Mucosa of descending colon (tissue), 3 donors: Measurements from ENCODE around the gene BANP. TPM values are rescaled to one million over a fixed set of nuclear protein-coding genes. Genes with fewer than 3 reads are reported as not detected.
A peak's percentile ranks its signal among the peaks of the same experiment; 100 is the strongest.

ENCODE experiments used
- ATAC-seq: fragments of 200-7000 bp; cut with Tn5 transposase; one replicate; pipeline ENCODE4 v1.9.1; 2020; ENCODE audit warnings: mild to moderate bottlenecking, moderate library complexity
- DNase-seq, 3 donors: peaks; one replicate each; pipeline ENCODE4 v3.0.0-alpha.2; 2020
- H3K36me3 ChIP-seq: fragments of 200-600 bp; one replicate; pipeline ENCODE4 v1.8.0; 2021; ENCODE audit warnings: low read depth, mild to moderate bottlenecking
- H3K4me1 ChIP-seq: fragments of 200-600 bp; one replicate; pipeline ENCODE4 v1.8.0; 2021; ENCODE audit warnings: low read depth, mild to moderate bottlenecking
- H3K4me3 ChIP-seq: fragments of 200-600 bp; one replicate; pipeline ENCODE4 v1.8.0; 2021; ENCODE audit warnings: mild to moderate bottlenecking
- H3K9me3 ChIP-seq: fragments of 200-600 bp; one replicate; pipeline ENCODE4 v1.8.0; 2021; ENCODE audit warnings: mild to moderate bottlenecking
- intact Hi-C, 2 donors: fragments of 100-400 bp; cut with DNase I in 1 of 2; cut with micrococcal nuclease in 1 of 2; formaldehyde crosslinking; loops; one replicate each; pipeline versions ENCODE4 v1.11.0 to v1.11.1; 2022; cut with DNase I, micrococcal nuclease
- total RNA-seq, 3 donors: library from RNA; stranded (reverse); fragmentation: NEBNext Ultra II Directional in 2 of 3; extraction: Animal tissue kit (Norgen Biotek cat#: 25700) in 2 of 3; gene quantifications; one replicate each; pipeline versions ENCODE4 v1.2.1 to v1.2.4, GENCODE V29; 2021 to 2023
- TF ChIP-seq, protein P1 (sequence below): fragments of 200-600 bp; IDR thresholded peaks from one replicate; pipeline ENCODE4 v1.8.0; 2022; ENCODE audit warnings: antibody characterized with exemption, mild to moderate bottlenecking
- donor health status: DM: no; HTN: no; CAD: no; lungs with moderate emphysema.
- donor health status: DM: no; HTN: no; CAD: no.
- donor health status: DM: no; HTN: yes; CAD: no.

The BANP gene
- total RNA-seq, 3 donors from 2014 or later, result 24.4 to 36.0 (median 26.1) TPM

DNA sequence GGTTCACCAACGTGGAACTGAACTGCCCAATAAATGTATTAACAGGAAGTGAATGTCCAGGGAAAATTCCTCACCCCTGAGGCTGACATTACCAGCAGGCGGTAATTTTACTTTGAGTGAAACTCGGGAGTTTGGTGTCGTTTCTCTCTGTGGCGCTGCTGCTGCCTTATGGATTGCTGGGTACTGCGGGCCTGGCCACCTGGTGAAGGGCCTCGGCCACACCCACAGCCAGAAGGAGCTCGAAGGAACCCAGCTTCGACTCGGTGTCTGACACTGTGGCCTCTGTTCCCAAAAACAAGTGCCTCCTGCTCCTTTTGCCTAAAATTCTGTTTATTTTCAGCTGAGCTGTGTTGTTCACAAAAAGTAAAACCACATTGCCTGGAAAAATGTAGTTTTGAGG is 115.0 kb downstream of the BANP start:
- ATAC-seq (peak; percentile 41), DNase-seq (peak in 1 of 3 donors; percentile 36)
- Histone ChIP-seq H3K36me3 (no peaks in the 10 kb centered on the region), H3K9me3 (no peaks in the 10 kb centered on the region), H3K4me1 (no peaks in the 10 kb centered on the region), H3K4me3 (no peak overlapping the region)
- intact Hi-C loops, result no loop called here
- TF ChIP-seq, protein P1, sequence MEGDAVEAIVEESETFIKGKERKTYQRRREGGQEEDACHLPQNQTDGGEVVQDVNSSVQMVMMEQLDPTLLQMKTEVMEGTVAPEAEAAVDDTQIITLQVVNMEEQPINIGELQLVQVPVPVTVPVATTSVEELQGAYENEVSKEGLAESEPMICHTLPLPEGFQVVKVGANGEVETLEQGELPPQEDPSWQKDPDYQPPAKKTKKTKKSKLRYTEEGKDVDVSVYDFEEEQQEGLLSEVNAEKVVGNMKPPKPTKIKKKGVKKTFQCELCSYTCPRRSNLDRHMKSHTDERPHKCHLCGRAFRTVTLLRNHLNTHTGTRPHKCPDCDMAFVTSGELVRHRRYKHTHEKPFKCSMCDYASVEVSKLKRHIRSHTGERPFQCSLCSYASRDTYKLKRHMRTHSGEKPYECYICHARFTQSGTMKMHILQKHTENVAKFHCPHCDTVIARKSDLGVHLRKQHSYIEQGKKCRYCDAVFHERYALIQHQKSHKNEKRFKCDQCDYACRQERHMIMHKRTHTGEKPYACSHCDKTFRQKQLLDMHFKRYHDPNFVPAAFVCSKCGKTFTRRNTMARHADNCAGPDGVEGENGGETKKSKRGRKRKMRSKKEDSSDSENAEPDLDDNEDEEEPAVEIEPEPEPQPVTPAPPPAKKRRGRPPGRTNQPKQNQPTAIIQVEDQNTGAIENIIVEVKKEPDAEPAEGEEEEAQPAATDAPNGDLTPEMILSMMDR, result no peak

DNA sequence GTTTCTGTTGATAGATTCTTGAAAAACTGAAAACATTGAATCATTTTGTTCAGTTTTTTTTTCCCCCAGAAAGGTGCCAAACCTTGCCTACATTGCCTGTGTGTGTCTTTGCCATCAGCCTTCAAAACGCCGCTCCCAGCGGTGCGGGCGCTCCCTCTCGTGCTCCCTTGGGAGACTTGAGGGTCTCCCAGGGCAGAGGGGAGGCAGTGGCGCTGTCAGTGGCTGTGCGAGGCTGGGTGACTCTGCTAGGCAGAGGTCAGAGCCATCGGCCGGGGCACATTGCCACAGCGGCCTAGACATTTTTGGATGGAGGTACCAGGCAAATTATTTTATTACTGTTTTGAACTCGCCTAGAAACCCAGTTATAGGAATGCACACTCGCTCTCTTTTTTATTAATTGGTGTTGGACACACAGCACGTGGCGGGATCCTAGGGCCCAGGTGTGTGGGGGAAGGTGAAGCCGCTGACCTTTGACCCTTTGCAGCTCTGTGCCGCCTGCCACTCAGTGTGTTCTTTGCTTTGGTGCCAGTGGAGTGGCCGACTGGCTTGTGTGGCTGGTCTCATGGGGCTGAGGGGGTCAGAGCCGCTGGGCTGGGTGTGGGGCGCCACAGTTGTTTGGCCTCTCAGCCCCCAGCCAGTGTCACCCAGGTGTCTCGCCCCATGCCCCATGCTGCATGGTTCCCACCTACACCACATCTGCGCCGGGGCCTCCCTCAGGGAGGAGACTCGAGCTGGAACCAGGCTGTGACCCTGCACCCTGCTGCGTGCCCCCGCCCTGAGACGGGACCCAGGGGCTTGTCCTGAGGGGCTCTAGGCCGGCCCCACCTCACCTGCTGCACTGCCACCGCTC is 115.7 kb downstream of the BANP start:
- Histone ChIP-seq H3K9me3 (no peaks in the 10 kb centered on the region), H3K36me3 (no peaks in the 10 kb centered on the region)
- peak in 1 of 3 donors; percentile 46 for DNase-seq

DNA sequence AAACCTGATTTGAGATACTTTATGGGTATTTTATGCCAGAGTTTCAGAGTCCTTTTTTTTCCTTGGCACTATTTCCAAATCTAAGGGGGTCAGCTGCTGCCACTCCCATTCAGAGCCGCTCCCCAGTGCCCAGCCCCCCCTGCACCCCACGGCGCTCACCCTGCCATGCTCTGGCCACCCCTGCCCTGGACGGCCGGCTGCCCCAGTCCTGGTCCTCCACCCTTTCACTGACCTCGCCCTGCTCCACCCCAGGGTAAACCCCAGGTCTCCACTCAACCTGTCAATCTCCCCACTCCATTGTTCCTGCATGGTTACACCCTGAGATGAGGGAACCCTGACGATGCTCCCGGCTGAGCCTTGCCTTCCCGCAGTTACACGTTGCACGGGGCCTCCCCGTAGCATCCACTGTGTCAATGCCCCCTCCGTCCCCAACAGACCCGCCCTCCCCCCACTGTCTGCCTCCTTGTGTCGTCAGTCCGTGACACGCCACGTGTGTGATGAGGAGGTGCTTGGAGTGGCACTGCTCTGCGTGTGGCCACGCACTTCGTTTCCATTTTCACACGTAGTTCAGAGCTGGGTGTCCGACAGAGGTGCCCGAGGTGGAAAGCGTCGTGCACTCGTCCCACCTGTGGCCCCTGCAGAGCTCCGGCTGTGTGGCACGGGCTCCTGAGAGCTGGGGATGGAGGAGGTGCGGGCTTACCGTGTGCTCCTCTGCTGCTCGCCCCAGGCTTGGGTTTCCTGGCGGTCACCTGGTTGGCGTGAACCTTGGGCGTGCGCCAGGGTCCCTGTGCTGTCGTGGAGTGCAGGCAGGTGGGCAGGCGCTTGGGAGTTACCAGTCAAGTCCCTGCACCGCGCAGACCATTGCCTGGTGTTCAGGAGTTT is 116.5 kb downstream of the BANP start:
- intact Hi-C loops, result no loop called here
- ATAC-seq, result no peak
- TF ChIP-seq, protein P1, result no peak
- DNase-seq, result peak in 1 of 3 donors; percentile 51
- Histone ChIP-seq H3K4me1 (no peaks in the 10 kb centered on the region), H3K9me3 (no peaks in the 10 kb centered on the region), H3K4me3 (no peak overlapping the region), H3K36me3 (no peaks in the 10 kb centered on the region)

More for the DNA sequence above, 115.7 kb downstream of the BANP start:
- H3K4me1 ChIP-seq, result no peaks in the 10 kb centered on the region
- no peak overlapping the region for H3K4me3 ChIP-seq
- intact Hi-C loops, result no loop called here
- ATAC-seq, result no peak
- TF ChIP-seq, protein P1, result no peak

DNA sequence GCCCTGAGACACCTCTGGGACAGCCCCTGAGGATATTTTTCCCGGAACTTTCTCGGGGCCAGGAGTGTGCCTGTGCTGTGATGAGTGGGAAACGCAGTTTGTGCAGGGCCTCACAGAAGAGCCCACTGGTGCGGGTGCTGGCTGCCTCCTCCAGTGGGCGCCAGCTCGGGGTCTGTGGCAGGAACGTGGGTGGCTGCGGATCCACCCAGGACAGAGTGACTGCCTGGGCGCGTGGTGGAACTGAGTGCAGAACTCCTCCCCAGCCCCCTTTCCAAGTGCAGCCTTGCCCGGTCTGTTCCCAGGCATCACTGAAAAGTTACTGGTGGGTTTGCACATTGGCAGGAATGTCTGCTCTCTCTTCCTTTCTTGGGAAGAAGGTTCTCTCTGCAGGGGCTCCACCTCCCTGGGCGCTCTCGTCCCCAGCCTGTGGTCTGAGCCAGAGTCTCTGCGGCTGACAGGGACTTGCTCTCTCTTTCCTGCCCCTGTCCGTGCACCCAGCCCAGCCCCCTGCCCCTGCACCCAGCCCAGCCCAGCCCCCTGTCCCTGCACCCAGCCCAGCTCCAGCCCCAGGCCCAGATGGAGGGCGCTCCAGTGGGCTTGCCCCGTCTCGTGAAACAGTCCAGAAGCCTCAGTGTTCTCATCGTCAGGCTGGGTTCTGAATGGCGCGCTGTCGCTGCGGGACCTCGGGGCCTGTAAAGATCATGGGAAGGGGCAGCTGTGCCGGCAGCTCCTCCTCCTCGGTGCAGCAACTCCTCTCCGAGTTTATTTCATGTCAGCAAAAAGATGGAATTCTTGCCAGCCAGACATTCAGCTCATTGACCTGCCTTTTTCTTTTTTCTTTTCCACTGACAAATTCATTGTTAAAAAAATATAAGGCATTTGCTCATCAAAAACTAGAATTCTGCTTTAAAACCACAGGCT is 117.5 kb downstream of the BANP start:
- intact Hi-C loops, result no loop called here
- TF ChIP-seq, protein P1, result no peak
- Histone ChIP-seq H3K36me3 (no peaks in the 10 kb centered on the region), H3K9me3 (no peaks in the 10 kb centered on the region), H3K4me3 (no peak overlapping the region), H3K4me1 (no peaks in the 10 kb centered on the region)
- DNase-seq (peak in 1 of 3 donors; percentile 50), ATAC-seq (no peak)
